SU-DHL-6 (cell line): ENCODE data around the gene TP73.
A peak's percentile ranks its signal among the peaks of the same experiment; 100 is the strongest.

Source experiments
- H2AFZ ChIP-seq: fragments of 200-600 bp; sonication (generic); 2 replicates; pipeline ENCODE4 v1.6.1; 2014; ENCODE audit warnings: low read depth, mild to moderate bottlenecking, moderate library complexity, mixed read lengths, antibody characterized with exemption, low read length; ENCODE audit not compliant: severe bottlenecking
- H3F3A ChIP-seq: fragments of 200-600 bp; shearing (Covaris generic); 2 replicates; pipeline ENCODE4 v1.6.0; 2016; ENCODE audit warnings: antibody characterized with exemption, mild to moderate bottlenecking; ENCODE audit not compliant: insufficient read depth
- H3K27ac ChIP-seq: fragments of 200-600 bp; sonication (generic); 2 replicates; pipeline ENCODE4 v1.5.1; 2016; ENCODE audit warnings: low read depth, mild to moderate bottlenecking, low read length, moderate library complexity, mixed read lengths
- H3K27me3 ChIP-seq: fragments of 200-600 bp; sonication (generic), shearing (Covaris generic); 2 replicates; pipeline ENCODE4 v1.6.0; 2014; ENCODE audit warnings: mild to moderate bottlenecking, low read length
- H3K36me3 ChIP-seq: fragments of 200-600 bp; sonication (generic); 2 replicates; pipeline ENCODE4 v1.6.1; 2014; ENCODE audit warnings: mild to moderate bottlenecking, low read length, mixed read lengths
- H3K4me2 ChIP-seq: fragments of 300-600, 200-600 bp; shearing (Covaris generic), sonication (generic); 2 replicates; pipeline ENCODE4 v1.6.0; 2014; ENCODE audit warnings: low read length, low read depth, mild to moderate bottlenecking; ENCODE audit not compliant: poor library complexity, severe bottlenecking
- H3K4me3 ChIP-seq: fragments of 200-600 bp; sonication (generic); 2 replicates; pipeline ENCODE4 v1.5.1; 2014; ENCODE audit warnings: antibody characterized with exemption, low read length, mild to moderate bottlenecking, mixed read lengths; ENCODE audit not compliant: insufficient read depth, poor library complexity, severe bottlenecking
- H3K79me2 ChIP-seq: fragments of 200-600 bp; sonication (generic); 2 replicates; pipeline ENCODE4 v1.6.1; 2014; ENCODE audit warnings: mild to moderate bottlenecking, low read length, moderate library complexity; ENCODE audit not compliant: insufficient read depth
- H3K9ac ChIP-seq: fragments of 200-600 bp; sonication (generic); 2 replicates; pipeline ENCODE4 v1.7.0; 2014; ENCODE audit warnings: mild to moderate bottlenecking, low read length
- H3K9me2 ChIP-seq: fragments of 200-600 bp; sonication (generic); replicated peaks from 2 replicates; pipeline ENCODE4 v1.6.1; 2014; ENCODE audit warnings: low read length; ENCODE audit not compliant: insufficient read depth
- H3K9me3 ChIP-seq: fragments of 200-600 bp; sonication (generic); 2 replicates; pipeline ENCODE4 v1.6.1; 2014; ENCODE audit warnings: low read length, mixed read lengths; ENCODE audit not compliant: insufficient read depth
- H4K20me1 ChIP-seq: fragments of 200-600 bp; sonication (generic); 2 replicates; pipeline ENCODE4 v1.6.1; 2014; ENCODE audit warnings: low read depth, mild to moderate bottlenecking, antibody characterized with exemption, low read length, moderate library complexity, mixed read lengths
- EZH2phosphoT487 ChIP-seq: fragments of 200-600 bp; sonication (generic), shearing (Covaris generic); conservative IDR thresholded peaks from 2 replicates; pipeline ENCODE4 v1.6.1; 2018; ENCODE audit warnings: mild to moderate bottlenecking, antibody characterized with exemption, low read length, moderate library complexity, mixed read lengths
- TF ChIP-seq, protein P1 (sequence below): fragments of 200-600 bp; sonication (generic); IDR thresholded peaks from one replicate; pipeline ENCODE4 v1.5.1; 2017; ENCODE audit warnings: antibody characterized with exemption, mild to moderate bottlenecking, low read length, moderate library complexity; ENCODE audit not compliant: insufficient read depth, poor library complexity, severe bottlenecking

Gene TP73

DNA sequence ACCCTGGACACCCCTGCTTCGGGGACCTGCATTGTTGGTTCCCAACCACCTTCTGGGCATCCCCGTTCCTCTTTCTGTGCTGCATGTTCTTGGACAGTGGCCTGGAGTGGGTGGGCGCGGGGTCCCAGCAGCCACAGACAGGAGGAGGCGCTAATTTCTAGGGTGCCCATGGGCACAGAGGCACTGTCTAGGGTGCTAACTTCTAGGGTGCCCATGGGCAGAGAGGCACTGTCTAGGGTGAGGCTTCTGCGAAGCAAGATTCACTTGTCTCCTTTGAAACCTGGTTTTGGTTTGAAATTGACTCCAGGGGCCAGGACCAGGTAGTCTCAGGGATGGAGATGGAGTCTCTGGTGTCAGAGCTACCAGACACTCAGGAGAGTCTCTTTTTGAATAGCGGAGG is 40.2 kb upstream of the TP73 start:
- Histone ChIP-seq H3K27me3 (no peaks in the 10 kb centered on the region), H3K9me3 (no peaks in the 10 kb centered on the region), H3K4me2 (no peak overlapping the region), H3F3A (no peaks in the 10 kb centered on the region), H3K36me3 (no peaks in the 10 kb centered on the region), H3K9ac (no peak overlapping the region), H2AFZ (no peak overlapping the region), H3K9me2 (no peaks in the 10 kb centered on the region), H3K79me2 (no peaks in the 10 kb centered on the region), H3K4me3 (no peak overlapping the region), H4K20me1 (no peaks in the 10 kb centered on the region), H3K27ac (no peak overlapping the region)
- TF ChIP-seq, protein P1, sequence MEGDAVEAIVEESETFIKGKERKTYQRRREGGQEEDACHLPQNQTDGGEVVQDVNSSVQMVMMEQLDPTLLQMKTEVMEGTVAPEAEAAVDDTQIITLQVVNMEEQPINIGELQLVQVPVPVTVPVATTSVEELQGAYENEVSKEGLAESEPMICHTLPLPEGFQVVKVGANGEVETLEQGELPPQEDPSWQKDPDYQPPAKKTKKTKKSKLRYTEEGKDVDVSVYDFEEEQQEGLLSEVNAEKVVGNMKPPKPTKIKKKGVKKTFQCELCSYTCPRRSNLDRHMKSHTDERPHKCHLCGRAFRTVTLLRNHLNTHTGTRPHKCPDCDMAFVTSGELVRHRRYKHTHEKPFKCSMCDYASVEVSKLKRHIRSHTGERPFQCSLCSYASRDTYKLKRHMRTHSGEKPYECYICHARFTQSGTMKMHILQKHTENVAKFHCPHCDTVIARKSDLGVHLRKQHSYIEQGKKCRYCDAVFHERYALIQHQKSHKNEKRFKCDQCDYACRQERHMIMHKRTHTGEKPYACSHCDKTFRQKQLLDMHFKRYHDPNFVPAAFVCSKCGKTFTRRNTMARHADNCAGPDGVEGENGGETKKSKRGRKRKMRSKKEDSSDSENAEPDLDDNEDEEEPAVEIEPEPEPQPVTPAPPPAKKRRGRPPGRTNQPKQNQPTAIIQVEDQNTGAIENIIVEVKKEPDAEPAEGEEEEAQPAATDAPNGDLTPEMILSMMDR, result no peak
- TF ChIP-seq EZH2phosphoT487, result no peak

DNA sequence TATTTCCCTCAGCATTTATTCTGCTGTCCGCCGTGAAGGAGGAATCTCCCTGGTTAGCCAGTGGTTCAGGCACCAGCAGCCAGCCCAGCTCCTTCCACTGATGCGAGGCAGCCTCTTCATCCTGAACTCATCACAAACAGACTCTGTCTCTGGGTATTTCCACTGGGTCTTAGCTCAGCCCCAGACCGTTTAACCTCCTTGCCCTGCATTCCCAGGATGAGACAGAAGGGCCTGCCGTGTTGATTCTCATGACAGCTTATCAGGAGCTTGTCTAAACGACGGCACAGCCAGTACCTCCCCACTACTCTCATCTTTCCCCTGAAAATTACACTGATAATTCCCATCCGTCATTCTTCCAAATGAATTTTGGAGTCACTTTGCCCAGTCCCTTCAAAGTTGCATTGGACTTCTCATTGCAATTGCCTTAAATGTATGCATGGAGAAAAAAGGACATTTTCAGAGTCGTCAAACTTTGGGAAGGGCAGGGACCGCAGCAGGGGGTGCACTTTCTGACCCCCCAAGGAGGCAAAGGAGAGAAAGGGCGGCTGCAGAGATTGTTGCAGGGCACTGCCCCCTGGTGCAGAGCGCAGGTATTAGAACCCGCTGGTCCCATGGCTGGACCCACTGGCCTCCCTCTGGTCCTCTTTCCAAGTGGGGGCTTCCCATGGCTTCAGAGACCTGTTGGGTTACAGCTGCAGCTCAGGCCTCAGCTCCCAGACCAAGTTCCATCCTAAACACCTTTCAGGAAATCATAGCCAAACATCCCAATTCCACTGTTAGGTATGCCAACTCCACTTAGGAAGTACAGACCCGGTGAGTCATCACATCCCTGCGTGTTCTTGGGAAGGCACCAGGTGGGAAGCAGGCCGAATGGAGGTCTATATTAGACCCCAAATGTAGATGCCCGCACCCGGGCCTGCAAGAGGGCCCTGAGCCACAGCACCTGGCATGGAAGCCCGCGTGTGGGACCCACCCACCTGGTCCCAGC is 37.3 kb upstream of the TP73 start:
- no peaks in the 10 kb centered on the region for H3F3A ChIP-seq
- TF ChIP-seq, protein P1, result peak; percentile 15
- TF ChIP-seq EZH2phosphoT487, result no peak
- H3K79me2 ChIP-seq, result no peaks in the 10 kb centered on the region
- H3K9ac ChIP-seq, result no peak overlapping the region
- H3K27ac ChIP-seq, result no peak overlapping the region
- no peaks in the 10 kb centered on the region for H4K20me1 ChIP-seq
- no peak overlapping the region for H2AFZ ChIP-seq
- H3K9me2 ChIP-seq, result no peaks in the 10 kb centered on the region
- H3K9me3 ChIP-seq, result no peaks in the 10 kb centered on the region
- H3K4me2 ChIP-seq, result no peak overlapping the region
- H3K27me3 ChIP-seq, result no peaks in the 10 kb centered on the region
- H3K4me3 ChIP-seq, result no peak overlapping the region
- no peaks in the 10 kb centered on the region for H3K36me3 ChIP-seq

DNA sequence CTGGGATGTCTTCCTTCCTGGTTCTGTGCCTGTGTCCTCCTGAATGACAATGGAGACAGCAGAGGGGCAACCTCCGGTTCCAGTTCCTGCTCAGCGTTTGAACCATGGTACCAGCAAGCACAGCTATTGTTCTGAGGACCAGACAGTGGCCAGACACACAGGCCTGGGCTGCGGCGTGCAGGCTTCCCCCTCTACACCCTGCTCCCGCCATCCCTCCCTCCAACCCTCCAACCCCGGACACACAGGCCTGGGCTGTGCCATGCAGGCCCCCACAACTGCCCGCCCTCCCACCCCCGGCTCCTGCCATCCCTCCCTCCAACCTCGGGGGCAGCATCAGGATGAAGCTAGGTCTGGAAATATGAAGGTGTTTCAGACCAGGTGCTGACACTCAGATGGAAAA is 35.5 kb upstream of the TP73 start:
- Histone ChIP-seq H3K79me2 (no peaks in the 10 kb centered on the region), H3K9me3 (no peaks in the 10 kb centered on the region), H3K9me2 (no peaks in the 10 kb centered on the region), H3K27me3 (no peaks in the 10 kb centered on the region), H3K36me3 (no peaks in the 10 kb centered on the region), H2AFZ (no peak overlapping the region), H3K4me3 (no peak overlapping the region), H3K4me2 (no peak overlapping the region), H4K20me1 (no peaks in the 10 kb centered on the region), H3K9ac (no peak overlapping the region), H3F3A (no peaks in the 10 kb centered on the region), H3K27ac (no peak overlapping the region)
- TF ChIP-seq EZH2phosphoT487, result no peak
- TF ChIP-seq, protein P1, result no peak
